CD4-positive, alpha-beta T cell (primary cell): ENCODE results near the gene ZBTB20. TPM values are rescaled to one million over a fixed set of nuclear protein-coding genes. Genes with fewer than 3 reads are reported as not detected.

Source experiments
- ATAC-seq: fragments of 200-7000 bp; cut with Tn5 transposase; one replicate; pipeline ENCODE4 v1.10.0; 2022; ENCODE audit warnings: mild to moderate bottlenecking; ENCODE audit not compliant: poor library complexity
- CTCF ChIA-PET: fragments of 350-600 bp; sonication (Branson Sonifier 250); formaldehyde crosslinking; loops from one replicate; lab custom pipeline; 2021; ENCODE audit warnings: antibody characterized with exemption, inconsistent platforms; lab: Charles Lee
- POLR2A ChIA-PET: fragments of 350-600 bp; sonication (Branson Sonifier 250); formaldehyde crosslinking; loops from one replicate; lab custom pipeline; 2021; ENCODE audit warnings: antibody characterized with exemption, inconsistent platforms; lab: Charles Lee
- DNase-seq, 14 experiments: peaks; one replicate each; pipeline ENCODE4 v3.0.0-alpha.2; 2013 to 2020; ENCODE audit warnings: mixed read lengths in 2 of 14
- H3K27ac ChIP-seq, 2 donors: one replicate each; pipeline versions ENCODE4 v1.5.1 to v1.7.0; 2013; ENCODE audit warnings: low read length in 2 of 2, low read depth in 1 of 2, mild to moderate bottlenecking in 1 of 2
- H3K27me3 ChIP-seq, 2 experiments: 1 replicate in 1 of 2; 2 replicates in 1 of 2; pipeline versions ENCODE4 v1.6.1 to v1.7.0; 2013; ENCODE audit warnings: low read length in 2 of 2, control low read depth in 1 of 2, mild to moderate bottlenecking in 1 of 2, moderate library complexity in 1 of 2; ENCODE audit not compliant: insufficient read depth in 2 of 2, control insufficient read depth in 1 of 2
- H3K36me3 ChIP-seq: one replicate; pipeline ENCODE4 v1.6.1; 2013; ENCODE audit warnings: low read length, control low read depth; ENCODE audit not compliant: insufficient read depth
- H3K4me1 ChIP-seq: one replicate; pipeline ENCODE4 v1.6.1; 2013; ENCODE audit warnings: low read length, control low read depth; ENCODE audit not compliant: insufficient read depth
- H3K4me3 ChIP-seq: one replicate; pipeline ENCODE4 v1.5.1; 2013; ENCODE audit warnings: mild to moderate bottlenecking, low read length, moderate library complexity
- H3K9me3 ChIP-seq, 2 experiments: 1 replicate in 1 of 2; 2 replicates in 1 of 2; pipeline versions ENCODE4 v1.6.1 to v1.7.0; 2013; ENCODE audit warnings: low read length in 2 of 2, mild to moderate bottlenecking in 2 of 2, control low read depth in 1 of 2, moderate library complexity in 1 of 2; ENCODE audit not compliant: control insufficient read depth in 1 of 2, insufficient read depth in 1 of 2
- H3K27ac Mint-ChIP-seq: one replicate; pipeline ENCODE4 v1.8.0; 2020; ENCODE audit warnings: mixed read lengths
- H3K27me3 Mint-ChIP-seq: one replicate; pipeline ENCODE4 v1.8.0; 2021; ENCODE audit warnings: mixed read lengths
- H3K36me3 Mint-ChIP-seq: one replicate; pipeline ENCODE4 v1.8.0; 2021; ENCODE audit warnings: low read depth, mixed read lengths
- H3K4me1 Mint-ChIP-seq: one replicate; pipeline ENCODE4 v1.8.0; 2021; ENCODE audit warnings: low read depth, mixed read lengths
- H3K4me3 Mint-ChIP-seq: one replicate; pipeline ENCODE4 v1.8.0; 2020; ENCODE audit warnings: mild to moderate bottlenecking, mixed read lengths
- H3K9me3 Mint-ChIP-seq: one replicate; pipeline ENCODE4 v1.8.0; 2020; ENCODE audit warnings: mixed read lengths
- CTCF ChIP-seq: fragments of 200-600 bp; IDR thresholded peaks from one replicate; pipeline ENCODE4 v1.8.0; 2022; ENCODE audit warnings: antibody characterized with exemption, mild to moderate bottlenecking
- intact Hi-C, 2 experiments: fragments of 100-400 bp; cut with DNase I in 1 of 2; cut with micrococcal nuclease in 1 of 2; formaldehyde crosslinking; loops; one replicate each; pipeline versions ENCODE4 v1.15.1 to v1.9.0; 2023 to 2025; cut with DNase I, micrococcal nuclease
- total RNA-seq, 174 experiments: library from RNA in 2 of 174; stranded (reverse) in 2 of 174; gene quantifications; one replicate each; pipeline ENCODE4 v1.2.3 and lab custom pipeline; 2021 to 2026

The ZBTB20 gene
- total RNA-seq, 2 experiments from 2014 or later = 41.6 to 47.4 TPM

- H3K27me3 Mint-ChIP-seq = no peaks in the 10 kb centered on the region
- TF ChIP-seq CTCF = no peak
- Histone ChIP-seq H3K9me3 (no peaks in the 10 kb centered on the region), H3K36me3 (no peaks in the 10 kb centered on the region), H3K4me1 (no peaks in the 10 kb centered on the region), H3K27ac (no peak overlapping the region), H3K27me3 (no peaks in the 10 kb centered on the region), H3K4me3 (no peak overlapping the region)
- H3K27ac Mint-ChIP-seq = no peak overlapping the region
- no peak overlapping the region for H3K4me3 Mint-ChIP-seq
- intact Hi-C loops = no loop called here
- ATAC-seq (no peak), DNase-seq (no peak)
- H3K4me1 Mint-ChIP-seq = peaks cover 16% of the 10 kb centered on the region
- CTCF ChIA-PET = no interaction called here
- H3K36me3 Mint-ChIP-seq = peaks cover 42% of the 10 kb centered on the region
- POLR2A ChIA-PET = no interaction called here
- H3K9me3 Mint-ChIP-seq = no peaks in the 10 kb centered on the region
Observed at GRCh38 chr3:114714237-114714636, 432.9 kb downstream of the ZBTB20 start.

GRCh38 chr3:114712728-114713492, 434.2 kb downstream of the ZBTB20 start:
- H3K27ac Mint-ChIP-seq = no peak overlapping the region
- Histone ChIP-seq H3K4me1 (no peaks in the 10 kb centered on the region), H3K36me3 (no peaks in the 10 kb centered on the region), H3K9me3 (no peaks in the 10 kb centered on the region), H3K27ac (no peak overlapping the region), H3K4me3 (no peak overlapping the region), H3K27me3 (no peaks in the 10 kb centered on the region)
- ChIA-PET POLR2A (interaction anchor here (0.6 kb wide), 1 partner anchor 1369 kb away, joined by 4 read pairs; no protein-coding TSS in a partner anchor), CTCF (interaction anchor here (0.7 kb wide), 1 partner anchor 40 kb away, joined by 3 read pairs; no protein-coding TSS in a partner anchor)
- DNase-seq = no peak
- no peaks in the 10 kb centered on the region for H3K27me3 Mint-ChIP-seq
- no peaks in the 10 kb centered on the region for H3K9me3 Mint-ChIP-seq
- TF ChIP-seq CTCF = no peak
- no peak overlapping the region for H3K4me3 Mint-ChIP-seq
- ATAC-seq = no peak
- intact Hi-C loops = no loop called here
- H3K36me3 Mint-ChIP-seq = peaks cover 44% of the 10 kb centered on the region
- peaks cover 2% of the 10 kb centered on the region for H3K4me1 Mint-ChIP-seq

- ATAC-seq = no peak
- no peaks in the 10 kb centered on the region for H3K9me3 ChIP-seq
- no peak overlapping the region for H3K4me3 Mint-ChIP-seq
- TF ChIP-seq CTCF = no peak
- no peaks in the 10 kb centered on the region for H3K4me1 ChIP-seq
- peaks cover 48% of the 10 kb centered on the region for H3K36me3 Mint-ChIP-seq
- no peak for DNase-seq
- no peaks in the 10 kb centered on the region for H3K27me3 ChIP-seq
- no peaks in the 10 kb centered on the region for H3K4me1 Mint-ChIP-seq
- H3K27ac ChIP-seq = no peak overlapping the region
- CTCF ChIA-PET = no interaction called here
- no peaks in the 10 kb centered on the region for H3K27me3 Mint-ChIP-seq
- no peaks in the 10 kb centered on the region for H3K36me3 ChIP-seq
- POLR2A ChIA-PET = no interaction called here
- intact Hi-C loops = no loop called here
- no peaks in the 10 kb centered on the region for H3K9me3 Mint-ChIP-seq
- no peak overlapping the region for H3K27ac Mint-ChIP-seq
- no peak overlapping the region for H3K4me3 ChIP-seq
Observed at GRCh38 chr3:114711321-114711886, 435.7 kb downstream of the ZBTB20 start.
